ENCODE data around the gene ACY1. TPM values are rescaled to one million over a fixed set of nuclear protein-coding genes. Genes with fewer than 3 reads are reported as not detected.

Gene ACY1
- total and polyA plus RNA-seq, 10 of the 15 experiments (the other 5 are each of a cell fraction or from before 2014, with no cell fraction given): 18.5 to 42.2 (median 27.8) TPM

GRCh38 chr3:52036222-52036694, 52.9 kb downstream of the ACY1 start (continued):
- TF ChIP-seq REST (IDR thresholded peaks at IDR 0.05; ENCODE audit: low read depth, low read length) (no peak), EGR1 (IDR thresholded peaks at IDR 0.05; ENCODE audit: borderline replicate concordance in 1 of 2, low read depth in 2 of 2, low read length in 2 of 2) (no peak), ZBTB11 (CRISPR knock-in tag; IDR thresholded peaks at IDR 0.05) (no peak), CBX3 (IDR thresholded peaks at IDR 0.05; ENCODE audit: borderline replicate concordance, low read depth) (no peak), ZNF24 (IDR thresholded peaks at IDR 0.05) (no peak), BACH1 (IDR thresholded peaks at IDR 0.05; ENCODE audit: borderline replicate concordance) (no peak), PAX5 (IDR thresholded peaks at IDR 0.05; ENCODE audit: borderline replicate concordance, low read depth, low read length) (0 out of 2 replicates have a peak, but pooled peaks have one; percentile 9), E2F4 (IDR thresholded peaks at IDR 0.05; ENCODE audit: low read depth, low read length) (no peak), JUNB (IDR thresholded peaks at IDR 0.05) (no peak), ZNF207 (IDR thresholded peaks at IDR 0.05; ENCODE audit: borderline replicate concordance) (no peak), NKRF (conservative IDR thresholded peaks at IDR 0.05) (no peak), PRDM15 (CRISPR knock-in tag; IDR thresholded peaks at IDR 0.05) (no peak)

Measured in GM12878 (cell line).